Renal pelvis (tissue), 4 donors: ENCODE data around the gene FAM222B. TPM values are rescaled to one million over a fixed set of nuclear protein-coding genes. Genes with fewer than 3 reads are reported as not detected.
"Not testable (repeated sequence)": the region's sequence is repeated elsewhere in the genome, so short reads cannot be mapped to it uniquely, and the experiment has no call there.

Source experiments
- DNase-seq: peaks from one replicate; pipeline ENCODE4 v3.0.0-alpha.2; 2013
- polyA plus RNA-seq, 3 donors: library from polyadenylated mRNA; unstranded; fragments of 120-200 nt; gene quantifications; one replicate each; pipeline ENCODE4 v1.2.1, GENCODE V29; 2013; ENCODE audit not compliant: insufficient read length in 3 of 3

The FAM222B gene
- polyA plus RNA-seq, 3 donors, result 21.8 to 23.6 (median 22.8) TPM

- DNase-seq, result not testable (repeated sequence)
Observed at GRCh38 chr17:28877150-28877711, 34.6 kb upstream of the FAM222B start.

DNA sequence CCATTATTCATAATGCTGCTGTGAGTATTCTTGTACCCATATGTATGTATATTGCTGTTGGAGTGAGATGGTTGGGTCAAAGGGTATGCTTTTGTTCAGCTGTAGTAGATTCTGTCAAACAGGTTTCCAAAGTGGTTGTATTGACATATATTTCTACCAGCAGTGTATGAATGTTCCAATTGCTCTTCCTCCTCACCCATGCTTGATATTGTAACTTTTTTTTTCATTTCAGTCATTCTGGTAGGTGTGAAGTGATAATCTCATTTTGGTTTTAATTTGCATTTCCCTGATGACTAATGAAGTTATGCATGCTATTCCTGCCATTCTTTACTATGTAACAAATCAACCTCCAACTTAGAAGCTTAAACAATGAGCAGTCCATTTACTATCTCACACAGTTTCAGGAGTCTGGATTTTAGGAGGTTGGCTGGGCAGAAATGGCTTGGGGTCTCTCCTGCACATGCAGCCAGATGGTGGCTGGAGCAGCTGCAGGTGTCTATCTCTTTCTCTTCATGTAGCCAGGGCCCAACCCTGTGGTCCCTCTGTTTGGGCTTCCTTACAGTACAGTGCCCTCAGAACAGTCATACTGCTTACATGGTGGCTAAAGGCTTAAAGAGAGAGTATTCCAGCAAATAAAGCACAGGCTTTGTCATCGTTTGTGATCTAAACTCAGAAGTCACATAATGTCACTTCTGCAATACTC is 33.4 kb upstream of the FAM222B start:
- DNase-seq, result no peak

GRCh38 chr17:28874750-28875149 is 32.2 kb upstream of the FAM222B start:
- DNase-seq, result no peak

DNA sequence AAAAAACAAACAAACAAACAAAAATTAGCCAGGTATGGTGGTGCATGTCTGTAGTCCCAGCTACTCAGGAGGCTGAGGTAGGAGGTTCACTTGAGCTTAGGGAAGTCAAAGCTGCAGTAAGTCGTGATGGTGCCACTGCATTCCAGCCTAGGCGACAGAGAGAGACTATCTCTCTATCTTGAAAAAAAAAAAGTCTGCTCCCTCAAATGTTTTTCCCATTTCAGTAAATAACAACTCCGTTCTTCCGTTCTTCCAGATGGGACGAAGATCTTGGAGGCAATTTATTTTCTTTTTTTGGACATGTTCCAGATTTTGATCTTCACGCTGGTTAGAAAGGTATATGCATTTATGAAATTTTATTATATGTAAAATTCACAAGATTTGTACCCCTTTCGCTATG is 31.2 kb upstream of the FAM222B start:
- no peak for DNase-seq

DNA sequence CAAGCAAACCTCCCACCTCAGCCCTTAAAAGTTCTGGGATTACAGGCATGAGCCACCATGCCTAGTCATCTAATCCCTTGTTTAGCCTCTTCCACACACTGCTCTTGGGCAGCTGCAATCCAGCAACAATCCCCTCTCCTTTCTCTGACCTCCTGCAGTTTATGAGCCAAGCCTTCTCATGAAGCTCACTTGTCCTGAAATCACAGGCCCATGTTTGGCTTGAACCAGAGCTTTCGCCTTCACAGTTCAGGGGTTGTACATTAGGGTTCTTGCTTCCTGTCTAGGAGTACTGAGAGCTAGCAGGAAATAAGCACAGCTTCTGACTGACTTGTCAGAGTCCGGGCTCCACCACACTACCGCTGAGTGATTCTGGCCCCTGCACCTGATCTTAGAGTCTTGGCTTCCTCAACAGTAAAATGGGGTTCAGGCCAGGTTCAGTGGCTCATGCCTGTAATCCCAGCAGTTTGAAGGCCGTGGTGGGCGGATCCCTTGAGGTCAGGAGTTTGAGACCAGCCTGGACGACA is 28.5 kb upstream of the FAM222B start:
- no peak for DNase-seq

GRCh38 chr17:28867276-28867675 is 24.7 kb upstream of the FAM222B start:
- no peak for DNase-seq

- DNase-seq, result no peak
Observed at GRCh38 chr17:28865946-28866752, 23.6 kb upstream of the FAM222B start.

DNA sequence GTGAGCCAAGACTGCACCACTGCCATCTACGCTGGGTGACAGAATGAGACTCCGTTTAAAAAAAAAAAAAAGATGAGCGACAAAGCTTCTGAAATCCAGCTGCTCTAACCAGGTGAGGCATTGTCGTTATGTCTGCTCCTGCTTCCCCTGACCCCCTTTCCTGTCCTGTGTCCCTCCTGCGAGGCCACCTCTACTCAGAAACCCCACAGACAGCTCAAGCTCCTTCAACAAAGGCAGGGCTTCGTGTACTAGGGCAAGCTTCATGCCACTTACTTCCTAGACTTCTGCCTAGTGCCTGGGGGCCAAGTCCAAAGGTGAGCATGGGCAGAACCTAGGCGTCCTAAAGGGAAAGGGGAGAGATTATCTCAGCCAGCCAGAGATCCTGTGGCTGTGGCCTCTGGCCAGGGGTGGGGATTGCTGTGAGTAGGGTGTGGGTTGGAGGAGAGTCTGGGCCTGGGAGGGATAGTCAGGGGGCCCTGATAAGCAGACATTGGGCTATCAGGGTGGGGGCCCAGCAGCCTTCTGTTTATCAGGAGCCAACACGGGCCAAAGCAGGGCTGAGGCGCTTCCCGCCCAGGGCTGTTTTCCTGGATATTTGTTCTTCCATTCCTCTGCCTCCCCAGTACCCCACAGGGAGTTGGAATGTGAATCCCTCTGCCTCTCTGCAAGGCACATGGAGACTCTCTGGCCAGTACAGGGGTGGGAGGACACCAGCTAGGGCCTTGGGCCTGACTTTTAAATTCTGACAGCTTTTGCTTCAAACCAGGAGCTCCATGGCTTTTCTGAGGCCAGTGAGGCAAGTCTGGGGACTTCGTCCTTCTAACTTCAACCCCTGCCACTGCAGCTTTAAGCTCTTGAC is 22.6 kb upstream of the FAM222B start:
- DNase-seq, result no peak

- no peak for DNase-seq
Observed at GRCh38 chr17:28863953-28864352, 21.4 kb upstream of the FAM222B start.

- no peak for DNase-seq
Observed at GRCh38 chr17:28862561-28862960, 20.0 kb upstream of the FAM222B start.

- no peak for DNase-seq
Observed at GRCh38 chr17:28861393-28862203, 19.0 kb upstream of the FAM222B start.

DNA sequence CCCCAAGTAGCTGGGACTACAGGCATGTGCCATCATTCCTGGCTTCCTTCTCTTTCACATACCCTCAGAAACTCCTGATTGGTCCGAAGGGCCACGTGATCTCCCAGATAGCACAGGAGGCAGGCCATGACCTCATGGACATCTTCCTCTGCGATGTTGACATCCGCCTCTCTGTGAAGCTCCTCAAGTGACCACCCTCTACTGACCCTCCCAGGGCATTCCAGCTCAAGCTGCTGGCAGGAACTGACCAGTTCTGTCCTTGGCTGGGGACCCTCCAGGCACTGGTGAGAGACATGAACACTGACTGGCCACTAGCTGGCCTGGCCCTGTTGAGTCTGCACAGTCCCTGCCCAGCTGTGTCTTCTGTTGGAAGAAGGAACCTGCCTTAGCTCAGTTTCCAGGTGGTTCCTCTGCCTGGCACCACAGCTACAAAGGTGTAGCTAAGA is 17.8 kb upstream of the FAM222B start:
- no peak for DNase-seq

DNA sequence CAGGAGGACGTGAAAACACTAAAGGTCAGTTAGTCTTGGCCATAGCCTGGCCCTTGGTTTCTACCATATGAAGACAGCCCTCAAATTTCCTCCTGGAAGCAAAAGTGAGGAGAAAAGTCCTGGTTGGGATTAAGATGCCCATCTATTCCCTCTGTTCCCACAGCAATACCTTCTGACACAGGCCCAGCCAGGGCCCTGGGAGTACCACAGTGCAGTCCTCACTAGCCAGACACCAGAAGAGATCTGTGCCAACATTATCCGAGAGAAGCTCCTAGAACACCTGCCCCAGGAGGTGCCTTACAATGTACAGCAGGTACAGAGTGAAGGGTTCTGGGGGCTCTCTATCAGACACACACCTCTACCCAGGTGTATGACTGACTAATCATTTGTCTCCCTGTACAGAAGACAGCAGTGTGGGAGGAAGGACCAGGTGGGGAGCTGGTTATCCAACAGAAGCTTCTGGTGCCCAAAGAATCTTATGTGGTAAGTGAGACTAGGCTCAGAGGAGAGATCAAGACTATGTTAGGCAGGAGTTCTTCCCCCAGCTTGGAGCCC is 16.3 kb upstream of the FAM222B start:
- DNase-seq, result no peak

DNA sequence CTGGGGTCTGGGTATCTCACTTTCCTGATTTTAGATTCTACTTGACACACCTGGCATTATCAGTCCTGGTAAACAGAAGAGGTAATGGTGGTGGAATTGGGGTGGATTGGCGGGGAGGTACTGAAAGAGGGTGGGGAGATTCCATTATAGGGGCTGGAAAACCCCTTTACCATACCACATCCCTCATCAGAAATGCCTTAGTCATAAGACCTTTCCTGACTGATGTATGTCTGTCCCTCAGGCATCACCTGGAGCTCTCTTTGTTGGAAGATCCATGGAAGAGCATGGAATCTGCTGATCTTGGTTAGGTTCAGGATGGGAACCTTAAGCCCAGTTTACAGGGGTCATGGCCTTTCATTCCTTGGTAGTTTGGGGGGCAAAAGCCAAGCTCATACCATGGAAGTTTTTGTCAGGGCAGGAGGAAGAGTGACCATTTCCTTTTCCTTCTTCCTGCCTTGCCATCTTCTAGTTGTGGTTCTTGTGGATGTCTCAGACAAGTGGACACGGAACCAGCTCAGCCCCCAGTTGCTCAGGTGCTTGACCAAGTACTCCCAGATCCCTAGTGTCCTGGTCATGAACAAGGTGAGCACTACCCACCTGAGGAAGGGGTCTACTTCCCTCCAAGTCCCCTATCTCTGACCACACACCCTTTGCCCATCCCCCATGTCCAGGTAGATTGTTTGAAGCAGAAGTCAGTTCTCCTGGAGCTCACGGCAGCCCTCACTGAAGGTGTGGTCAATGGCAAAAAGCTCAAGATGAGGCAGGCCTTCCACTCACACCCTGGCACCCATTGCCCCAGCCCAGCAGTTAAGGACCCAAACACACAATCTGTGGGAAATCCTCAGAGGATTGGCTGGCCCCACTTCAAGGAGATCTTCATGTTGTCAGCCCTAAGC is 15.6 kb upstream of the FAM222B start:
- no peak for DNase-seq

- no peak for DNase-seq
Observed at GRCh38 chr17:28856028-28856574, 13.5 kb upstream of the FAM222B start.

DNA sequence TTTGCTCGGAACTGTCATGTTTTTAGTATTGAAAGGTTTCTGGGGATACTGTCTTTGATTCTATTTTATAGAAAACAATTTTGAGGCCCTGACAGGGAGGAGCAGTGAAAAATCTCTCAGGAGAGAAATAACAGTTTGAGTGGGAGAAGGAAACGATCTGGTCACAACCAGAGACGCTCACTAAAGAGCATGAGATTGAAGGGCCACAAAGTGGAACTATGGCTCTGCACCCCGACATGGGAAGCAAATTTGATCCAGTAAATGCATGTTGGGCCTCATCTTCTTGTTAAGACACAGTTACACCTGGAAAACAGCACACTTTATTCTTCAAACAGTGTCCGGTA is 12.7 kb upstream of the FAM222B start:
- no peak for DNase-seq

- peak; percentile 88 for DNase-seq
Observed at GRCh38 chr17:28854457-28855335, 12.1 kb upstream of the FAM222B start, which contains the start of gene ERAL1. ERAL1 (plus strand) TSS chr17:28855016; CDS start chr17:28855035, 19 bp downstream.

- no peak for DNase-seq
Observed at GRCh38 chr17:28853295-28853694, 10.7 kb upstream of the FAM222B start.
